ENCODE data around the gene RPL37.
"Not testable (repeated sequence)": the region's sequence is repeated elsewhere in the genome, so short reads cannot be mapped to it uniquely, and the experiment has no call there.

RPL37 gene

DNA sequence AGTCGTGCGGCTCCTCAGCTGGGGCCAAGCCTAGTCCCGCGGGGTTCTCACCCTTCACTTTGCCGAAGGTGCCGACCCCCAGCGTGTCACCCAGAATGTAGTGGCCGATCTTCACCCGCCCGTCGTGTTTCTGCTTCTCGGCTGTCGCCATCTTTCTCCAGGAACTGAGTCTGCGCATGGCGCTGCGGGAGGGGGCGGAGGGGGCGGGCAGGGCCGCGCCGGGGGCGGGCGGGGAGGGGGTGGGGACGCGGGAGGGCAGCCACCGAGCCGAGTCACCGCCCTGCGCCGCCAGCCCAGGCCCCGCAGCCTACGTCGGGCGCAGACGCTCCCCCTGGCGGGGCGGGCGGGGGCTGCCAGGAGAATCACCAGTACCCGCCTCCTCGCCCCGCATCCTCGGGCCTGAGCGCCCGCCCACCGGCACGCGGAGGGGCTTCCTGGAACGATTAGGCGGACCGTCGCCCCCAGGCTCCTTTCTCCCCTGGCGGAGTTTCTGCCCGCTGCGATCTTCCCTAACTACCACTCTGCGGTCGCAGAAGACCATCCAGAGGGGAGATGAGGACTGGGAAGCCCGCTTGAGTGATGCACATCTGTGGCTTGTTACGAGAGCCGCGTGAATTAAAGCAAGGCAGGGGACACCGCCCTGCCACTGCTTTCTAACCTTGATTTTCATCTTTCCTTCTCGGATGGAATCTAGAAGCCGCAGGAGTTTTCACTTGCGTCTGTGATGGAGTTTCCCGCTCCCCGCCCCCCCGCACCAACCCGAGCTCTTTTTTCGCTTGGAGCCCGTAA, 36.8 kb downstream of the RPL37 start, which contains the start of gene PRKAA1:
PRKAA1 (minus strand) TSS at position 363 of the 789 bp plus-strand sequence; CDS start at position 178, 185 bp downstream.
- H3K36me3 ChIP-seq: no peaks in the 10 kb centered on the region
- TF ChIP-seq, protein P1, sequence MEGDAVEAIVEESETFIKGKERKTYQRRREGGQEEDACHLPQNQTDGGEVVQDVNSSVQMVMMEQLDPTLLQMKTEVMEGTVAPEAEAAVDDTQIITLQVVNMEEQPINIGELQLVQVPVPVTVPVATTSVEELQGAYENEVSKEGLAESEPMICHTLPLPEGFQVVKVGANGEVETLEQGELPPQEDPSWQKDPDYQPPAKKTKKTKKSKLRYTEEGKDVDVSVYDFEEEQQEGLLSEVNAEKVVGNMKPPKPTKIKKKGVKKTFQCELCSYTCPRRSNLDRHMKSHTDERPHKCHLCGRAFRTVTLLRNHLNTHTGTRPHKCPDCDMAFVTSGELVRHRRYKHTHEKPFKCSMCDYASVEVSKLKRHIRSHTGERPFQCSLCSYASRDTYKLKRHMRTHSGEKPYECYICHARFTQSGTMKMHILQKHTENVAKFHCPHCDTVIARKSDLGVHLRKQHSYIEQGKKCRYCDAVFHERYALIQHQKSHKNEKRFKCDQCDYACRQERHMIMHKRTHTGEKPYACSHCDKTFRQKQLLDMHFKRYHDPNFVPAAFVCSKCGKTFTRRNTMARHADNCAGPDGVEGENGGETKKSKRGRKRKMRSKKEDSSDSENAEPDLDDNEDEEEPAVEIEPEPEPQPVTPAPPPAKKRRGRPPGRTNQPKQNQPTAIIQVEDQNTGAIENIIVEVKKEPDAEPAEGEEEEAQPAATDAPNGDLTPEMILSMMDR (IDR thresholded peaks at IDR 0.05): peak; percentile 93
- peaks cover 30 to 33% of the 10 kb centered on the region in 2 experiments for H3K4me1 ChIP-seq (ENCODE audit: control insufficient read depth in 1 of 2, insufficient read depth in 1 of 2, low read depth in 1 of 2, low read length in 1 of 2)
- H3K27me3 ChIP-seq: no peaks in the 10 kb centered on the region
- H3K27ac ChIP-seq: peak within 1 kb of the TSS; percentile 91
- H3K9me3 ChIP-seq: no peaks in the 10 kb centered on the region
- peak within 1 kb of the TSS; percentile 84 to 96 for H3K4me3 ChIP-seq (ENCODE audit: low read depth in 1 of 2, low read length in 1 of 2)

DNA sequence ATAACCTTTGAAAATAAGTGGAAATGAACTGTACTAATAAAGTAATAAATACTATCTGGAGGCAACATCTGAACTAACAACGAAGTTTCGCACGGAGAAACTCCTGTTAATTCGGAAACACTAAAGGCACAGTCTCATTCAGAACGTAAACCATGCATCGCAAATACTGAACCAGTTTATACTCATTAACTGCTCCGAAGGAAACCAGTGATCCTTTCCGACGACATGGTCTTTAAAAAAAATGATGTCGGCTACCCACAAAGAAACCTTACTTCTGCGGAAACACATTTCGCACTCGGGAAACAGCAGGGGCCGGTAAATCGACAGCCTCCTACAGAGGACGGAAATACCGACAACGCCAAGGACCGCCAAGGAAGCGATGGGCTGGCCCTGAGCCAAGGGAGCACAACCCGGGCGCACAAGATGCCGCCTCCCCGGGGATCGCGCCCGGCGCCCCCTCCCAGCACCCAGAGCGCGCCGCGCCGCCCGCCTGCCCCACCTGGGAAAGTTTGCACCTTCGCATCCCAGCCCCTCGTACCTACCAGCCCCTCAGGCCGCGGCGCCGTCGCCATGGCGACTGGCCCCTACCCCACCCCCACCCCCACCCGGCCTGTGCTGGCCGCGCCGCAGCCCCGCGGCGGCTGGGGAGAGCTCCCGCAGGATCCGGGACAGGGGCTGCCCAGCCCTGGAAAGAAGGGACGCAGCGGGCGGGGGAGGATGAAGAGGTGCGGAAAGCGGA, 37.6 kb downstream of the RPL37 start:
- Histone ChIP-seq H3K4me1 (ENCODE audit: control insufficient read depth in 1 of 2, insufficient read depth in 1 of 2, low read depth in 1 of 2, low read length in 1 of 2) (peaks cover 34 to 39% of the 10 kb centered on the region in 2 experiments), H3K27me3 (no peaks in the 10 kb centered on the region), H3K36me3 (no peaks in the 10 kb centered on the region), H3K9me3 (no peaks in the 10 kb centered on the region), H3K27ac (peak overlapping the region; percentile 91), H3K4me3 (ENCODE audit: low read depth in 1 of 2, low read length in 1 of 2) (peak overlapping the region; percentile 84 to 96)
- TF ChIP-seq, protein P1 (IDR thresholded peaks at IDR 0.05): no peak

DNA sequence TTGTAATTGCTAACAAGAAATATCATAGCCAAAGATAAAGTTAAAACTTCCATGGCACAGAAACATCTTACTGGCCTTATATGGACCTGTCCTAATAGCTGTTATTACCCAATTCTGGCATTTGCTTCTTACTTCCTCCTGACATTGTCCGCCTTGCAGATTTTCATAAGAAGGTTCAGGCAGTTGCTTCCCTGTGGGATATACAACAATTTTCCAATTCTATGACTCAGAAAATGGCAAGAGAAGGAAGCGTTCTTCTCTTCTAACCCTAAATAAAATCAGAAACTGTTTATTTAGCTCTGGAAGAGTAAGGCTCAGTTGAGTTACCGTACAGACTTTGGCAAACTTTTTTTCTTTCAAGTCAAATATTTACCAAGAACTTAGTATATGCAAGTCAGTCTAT, 38.5 kb downstream of the RPL37 start:
- H3K36me3 ChIP-seq: no peaks in the 10 kb centered on the region
- no peaks in the 10 kb centered on the region for H3K27me3 ChIP-seq
- peaks cover 43 to 49% of the 10 kb centered on the region in 2 experiments for H3K4me1 ChIP-seq (ENCODE audit: control insufficient read depth in 1 of 2, insufficient read depth in 1 of 2, low read depth in 1 of 2, low read length in 1 of 2)
- peak overlapping the region; percentile 84 to 96 for H3K4me3 ChIP-seq (ENCODE audit: low read depth in 1 of 2, low read length in 1 of 2)
- TF ChIP-seq, protein P1 (IDR thresholded peaks at IDR 0.05): no peak
- H3K27ac ChIP-seq: peak overlapping the region; percentile 91
- H3K9me3 ChIP-seq: no peaks in the 10 kb centered on the region

DNA sequence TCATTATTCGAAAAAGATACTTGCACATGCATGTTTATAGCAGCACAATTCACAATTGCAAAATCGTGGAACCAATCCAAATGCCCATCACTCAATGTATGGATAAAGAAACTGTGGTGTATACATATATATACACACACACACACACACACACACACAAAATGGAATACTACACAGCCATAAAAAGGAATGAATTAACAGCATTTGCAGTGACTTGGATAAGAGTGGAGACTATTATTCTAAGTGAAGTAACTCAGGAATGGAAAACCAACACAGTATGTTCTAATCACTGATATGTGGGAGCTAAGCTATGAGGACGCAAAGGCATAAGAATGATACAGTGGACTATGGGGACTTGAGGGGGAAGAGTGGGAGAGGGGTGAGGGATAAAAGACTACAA, 40.1 kb downstream of the RPL37 start:
- Histone ChIP-seq H3K4me1 (ENCODE audit: control insufficient read depth in 1 of 2, insufficient read depth in 1 of 2, low read depth in 1 of 2, low read length in 1 of 2) (peaks cover 59 to 62% of the 10 kb centered on the region in 2 experiments), H3K27ac (peak overlapping the region; percentile 91)
- H3K27me3 ChIP-seq; H3K4me3 ChIP-seq (ENCODE audit: low read depth in 1 of 2, low read length in 1 of 2); H3K9me3 ChIP-seq; H3K36me3 ChIP-seq: not testable (repeated sequence)

DNA sequence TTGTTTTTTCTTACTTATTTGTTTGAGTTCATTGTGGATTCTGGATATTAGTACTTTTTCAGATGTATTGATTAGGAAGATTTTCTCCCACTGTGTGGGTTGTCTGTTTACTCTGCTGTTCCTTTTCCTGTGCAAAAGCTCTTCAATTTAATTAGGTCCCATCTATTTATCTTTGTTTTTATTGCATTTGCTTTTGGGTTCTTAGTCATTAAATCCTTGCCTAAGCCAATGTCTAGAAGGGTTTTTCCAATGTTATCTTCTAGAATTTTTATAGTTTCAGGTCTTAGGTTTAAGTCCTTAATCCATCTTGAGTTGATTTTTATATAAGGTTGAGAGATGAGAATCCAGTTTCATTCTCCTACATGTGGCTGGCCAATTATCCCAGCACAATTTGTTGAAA, 40.7 kb downstream of the RPL37 start:
- peaks cover 65 to 68% of the 10 kb centered on the region in 2 experiments for H3K4me1 ChIP-seq (ENCODE audit: control insufficient read depth in 1 of 2, insufficient read depth in 1 of 2, low read depth in 1 of 2, low read length in 1 of 2)

DNA sequence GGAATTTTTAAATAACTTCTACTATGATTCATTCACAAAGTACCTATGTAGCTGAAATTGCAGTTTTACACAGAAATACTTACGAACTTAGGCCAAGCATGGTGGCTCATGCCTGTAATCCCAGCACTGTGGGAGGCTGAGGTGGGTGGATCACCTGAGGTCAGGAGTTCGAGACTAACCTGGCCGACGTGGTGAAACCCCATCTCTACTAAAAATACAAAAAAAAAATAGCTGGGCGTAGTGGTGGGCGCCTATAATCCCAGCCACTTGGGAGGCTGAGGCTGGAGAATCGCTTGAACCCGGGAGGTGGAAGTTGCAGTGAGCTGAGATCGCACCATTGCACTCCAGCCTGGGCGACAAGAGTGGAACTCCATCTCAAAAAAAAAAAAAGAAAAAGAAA, 42.3 kb downstream of the RPL37 start:
- not testable (repeated sequence) for H3K36me3 ChIP-seq; H3K27me3 ChIP-seq; H3K4me3 ChIP-seq (ENCODE audit: low read depth in 1 of 2, low read length in 1 of 2); H3K9me3 ChIP-seq
- peaks cover 73 to 80% of the 10 kb centered on the region in 2 experiments for H3K4me1 ChIP-seq (ENCODE audit: control insufficient read depth in 1 of 2, insufficient read depth in 1 of 2, low read depth in 1 of 2, low read length in 1 of 2)
- H3K27ac ChIP-seq: peak overlapping the region; percentile 68

More for the DNA sequence above, 40.7 kb downstream of the RPL37 start:
- H3K36me3 ChIP-seq; H3K4me3 ChIP-seq (ENCODE audit: low read depth in 1 of 2, low read length in 1 of 2); H3K9me3 ChIP-seq; H3K27me3 ChIP-seq: not testable (repeated sequence)
- H3K27ac ChIP-seq: peak overlapping the region; percentile 91

DNA sequence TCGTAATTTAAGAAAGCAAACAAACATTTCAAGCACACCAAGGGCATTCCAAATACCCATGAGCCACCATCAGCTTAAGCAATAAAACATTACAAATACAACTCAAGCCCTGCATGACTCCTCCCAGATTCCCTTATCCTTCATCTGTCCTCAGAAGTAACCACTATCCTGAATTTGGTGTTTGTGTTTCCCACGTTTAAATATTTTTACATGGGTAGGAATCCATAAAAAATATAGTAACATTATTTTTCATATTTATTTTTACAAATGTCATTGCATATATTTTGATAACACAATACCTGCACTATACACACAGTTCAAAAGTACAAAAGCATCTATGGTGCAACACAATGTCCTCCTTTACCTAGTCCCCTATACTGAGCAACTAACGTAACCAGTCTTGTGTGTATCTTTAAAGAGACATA, 43.3 kb downstream of the RPL37 start:
- no peaks in the 10 kb centered on the region for H3K36me3 ChIP-seq
- H3K27ac ChIP-seq: peak overlapping the region; percentile 68
- H3K27me3 ChIP-seq: no peaks in the 10 kb centered on the region
- TF ChIP-seq, protein P1 (IDR thresholded peaks at IDR 0.05): no peak
- no peak overlapping the region for H3K4me3 ChIP-seq (ENCODE audit: low read depth in 1 of 2, low read length in 1 of 2)
- no peaks in the 10 kb centered on the region for H3K9me3 ChIP-seq
- H3K4me1 ChIP-seq (ENCODE audit: control insufficient read depth in 1 of 2, insufficient read depth in 1 of 2, low read depth in 1 of 2, low read length in 1 of 2): peaks cover 66 to 76% of the 10 kb centered on the region in 2 experiments
